Activated CD8-positive, alpha-beta memory T cell treated with anti-CD3 and anti-CD28 coated beads, Interleukin-2, amount 10 ng/mL, durations not matched to agents 7 days and 5 days (primary cell): ENCODE results near the gene TUBG1. TPM values are rescaled to one million over a fixed set of nuclear protein-coding genes. Genes with fewer than 3 reads are reported as not detected.
A peak's percentile ranks its signal among the peaks of the same experiment; 100 is the strongest.

Experiments used
- ATAC-seq: fragments of 150-1000 bp; cut with Tn5 transposase; one replicate; pipeline ENCODE4 v1.10.0; 2021; ENCODE audit warnings: moderate library complexity
- CTCF ChIA-PET: fragments of 350-600 bp; sonication (Branson Sonifier 250); formaldehyde crosslinking; loops from one replicate; lab custom pipeline; 2021; ENCODE audit warnings: antibody characterized with exemption; lab: Charles Lee
- DNase-seq: peaks from one replicate; pipeline ENCODE4 v3.0.0-alpha.2; 2020
- H3K27ac Mint-ChIP-seq: one replicate; pipeline ENCODE4 v1.8.0; 2021; ENCODE audit warnings: mild to moderate bottlenecking, mixed read lengths
- H3K27me3 Mint-ChIP-seq: one replicate; pipeline ENCODE4 v1.8.0; 2021; ENCODE audit warnings: mixed read lengths
- H3K36me3 Mint-ChIP-seq: one replicate; pipeline ENCODE4 v1.8.0; 2021; ENCODE audit warnings: mild to moderate bottlenecking, mixed read lengths
- H3K4me1 Mint-ChIP-seq: one replicate; pipeline ENCODE4 v1.8.0; 2021; ENCODE audit warnings: mixed read lengths
- H3K4me3 Mint-ChIP-seq: one replicate; pipeline ENCODE4 v1.8.0; 2021; ENCODE audit warnings: mild to moderate bottlenecking, moderate library complexity, mixed read lengths
- H3K9me3 Mint-ChIP-seq: one replicate; pipeline ENCODE4 v1.8.0; 2022; ENCODE audit warnings: low read depth, mixed read lengths
- total RNA-seq, 2 experiments: library from RNA; stranded (reverse); gene quantifications; one replicate each; pipeline ENCODE4 v1.2.3, GENCODE V29; 2021

TUBG1 gene
- 100 to 1,000 TPM in 1 of 2 experiments, 10 to 100 TPM in 1; 92.3 to 103 TPM for total RNA-seq

DNA sequence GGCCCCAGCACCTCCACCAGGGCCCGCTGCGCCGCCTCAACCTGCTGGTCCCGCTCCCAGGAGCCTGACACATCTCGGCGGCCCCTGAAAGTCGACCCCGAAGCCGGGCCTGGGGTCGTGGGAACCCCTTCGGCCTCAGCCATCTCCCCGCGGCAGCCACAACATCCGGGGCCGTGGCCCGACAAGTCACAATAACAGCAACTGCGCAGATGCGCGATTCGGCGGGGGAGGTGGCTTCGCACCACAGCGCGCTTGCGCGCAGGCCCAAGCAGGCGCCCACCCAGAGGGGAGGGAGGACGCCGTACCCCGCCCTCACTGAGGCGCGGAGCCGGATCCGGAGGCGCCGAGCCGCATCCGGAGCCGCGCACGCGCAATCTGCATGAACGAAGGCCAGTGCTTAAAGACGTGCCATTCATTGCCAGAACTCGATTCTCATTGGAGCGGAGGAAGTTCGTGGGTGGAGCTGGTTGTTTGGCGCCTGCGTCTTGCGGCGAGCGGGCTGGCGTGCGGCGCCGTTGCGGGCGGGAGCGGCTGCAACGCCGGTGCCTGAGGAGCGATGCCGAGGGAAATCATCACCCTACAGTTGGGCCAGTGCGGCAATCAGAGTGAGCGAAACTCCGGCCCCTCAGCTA, at the start of gene TUBG1, which contains the start of gene RETREG3:
Gene TUBG1 (plus strand): TSS at position 502 of the 632 bp plus-strand sequence. CDS start 55 bp downstream, at position 557.
Gene RETREG3 (minus strand): TSS at position 193 of the 632 bp plus-strand sequence. CDS start 50 bp downstream, at position 143.
- DNase-seq (peak; percentile 99), ATAC-seq (peak; percentile 92)
- CTCF ChIA-PET = interaction anchor here (1.0 to 3.4 kb wide), 12 partner anchors 9 to 215 kb away, joined by 3 to 45 read pairs (median 6); partner anchors contain the start of genes BECN1, PLEKHH3 and PSMC3IP
- Mint-ChIP-seq H3K27me3 (no peaks in the 10 kb centered on the region), H3K36me3 (peaks cover 28% of the 10 kb centered on the region), H3K9me3 (no peaks in the 10 kb centered on the region), H3K4me1 (peaks cover 47% of the 10 kb centered on the region), H3K4me3 (peak within 1 kb of the TSS; percentile 94), H3K27ac (peak within 1 kb of the TSS; percentile 92)

DNA sequence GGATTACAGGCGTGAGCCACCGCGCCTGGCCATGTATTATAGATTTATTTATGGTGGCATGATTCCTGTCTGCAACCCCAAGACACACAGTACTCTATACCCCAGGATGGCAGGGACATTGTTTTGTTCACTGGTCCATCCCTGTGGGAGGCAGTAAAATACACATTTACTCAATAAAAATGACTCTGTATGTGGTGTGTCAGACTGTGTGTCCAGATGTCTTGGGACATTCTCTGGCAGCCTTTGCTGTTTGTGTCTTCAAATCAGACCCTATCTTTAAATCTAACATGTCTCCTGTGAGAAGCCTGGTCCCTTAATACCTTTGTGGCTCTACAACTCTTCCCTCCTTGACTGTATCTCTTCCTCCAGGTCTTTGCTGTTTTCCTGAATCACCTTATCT, 49.2 kb upstream of the TUBG1 start:
- Mint-ChIP-seq H3K4me1 (peaks cover 46% of the 10 kb centered on the region), H3K27me3 (no peaks in the 10 kb centered on the region), H3K9me3 (no peaks in the 10 kb centered on the region), H3K27ac (peak overlapping the region; percentile 65), H3K4me3 (no peak overlapping the region), H3K36me3 (peaks cover 12% of the 10 kb centered on the region)
- no peak for ATAC-seq
- DNase-seq = no peak
- CTCF ChIA-PET = no interaction called here

DNA sequence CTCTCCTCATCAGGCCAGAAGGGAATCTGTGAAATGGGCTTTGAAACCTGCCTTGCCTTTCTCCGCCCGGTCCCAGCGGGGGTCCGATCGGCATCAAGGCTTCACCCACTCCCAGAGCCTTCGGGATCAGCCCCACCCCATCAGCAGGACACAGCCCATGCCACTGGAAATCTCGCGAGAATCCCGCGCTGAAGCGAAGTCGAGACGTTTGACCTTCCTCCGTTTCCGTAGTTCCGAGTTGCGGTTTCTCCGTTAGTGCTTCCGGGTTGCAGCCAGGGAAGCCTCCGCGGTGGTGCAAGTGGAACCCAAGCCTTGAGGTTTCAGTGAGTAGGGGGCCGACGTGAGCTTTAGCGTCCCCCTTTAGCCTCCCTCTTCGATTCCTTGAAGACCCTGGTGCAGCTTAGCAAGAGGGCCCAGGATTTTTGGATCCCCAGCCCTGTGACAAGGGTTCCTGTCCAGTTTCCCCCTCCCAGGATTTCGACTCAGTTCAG, 47.5 kb upstream of the TUBG1 start, which contains the start of gene COASY:
Gene COASY (plus strand): TSS at position 252 of the 491 bp plus-strand sequence. CDS start 475 bp downstream, outside the sequence.
- ATAC-seq = peak; percentile 80
- H3K36me3 Mint-ChIP-seq = peaks cover 16% of the 10 kb centered on the region
- no peaks in the 10 kb centered on the region for H3K9me3 Mint-ChIP-seq
- peak within 1 kb of the TSS; percentile 88 for H3K4me3 Mint-ChIP-seq
- CTCF ChIA-PET = interaction anchor here (1.3 to 6.7 kb wide), 2 partner anchors 15 to 32 kb away, joined by 4 to 62 read pairs; partner anchors contain the start of gene PSMC3IP
- peak within 1 kb of the TSS; percentile 99 for H3K27ac Mint-ChIP-seq
- H3K4me1 Mint-ChIP-seq = peaks cover 52% of the 10 kb centered on the region
- peak; percentile 97 for DNase-seq
- H3K27me3 Mint-ChIP-seq = no peaks in the 10 kb centered on the region

DNA sequence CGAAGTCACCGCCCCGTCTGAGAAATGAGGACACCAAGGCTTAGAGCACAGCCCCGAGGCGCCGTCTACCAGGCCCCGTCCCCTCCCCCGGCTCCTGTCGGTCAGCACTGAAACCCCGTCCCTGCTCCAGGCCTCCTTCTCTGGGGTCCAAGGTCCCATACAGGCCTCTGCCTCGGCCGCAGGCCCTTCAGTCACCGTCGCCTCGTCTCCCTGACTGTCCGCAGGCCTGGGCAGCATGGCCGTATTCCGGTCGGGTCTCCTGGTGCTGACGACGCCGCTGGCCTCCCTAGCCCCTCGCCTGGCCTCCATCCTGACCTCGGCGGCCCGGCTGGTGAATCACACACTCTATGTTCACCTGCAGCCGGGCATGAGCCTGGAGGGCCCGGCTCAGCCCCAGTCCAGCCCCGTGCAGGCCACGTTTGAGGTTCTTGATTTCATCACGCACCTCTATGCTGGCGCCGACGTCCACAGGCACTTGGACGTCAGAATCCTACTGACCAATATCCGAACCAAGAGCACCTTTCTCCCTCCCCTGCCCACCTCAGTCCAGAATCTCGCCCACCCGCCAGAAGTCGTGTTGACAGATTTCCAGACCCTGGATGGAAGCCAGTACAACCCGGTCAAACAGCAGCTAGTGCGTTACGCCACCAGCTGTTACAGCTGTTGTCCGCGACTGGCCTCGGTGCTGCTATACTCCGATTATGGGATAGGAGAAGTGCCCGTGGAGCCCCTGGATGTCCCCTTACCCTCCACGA, 46.9 kb upstream of the TUBG1 start:
- Mint-ChIP-seq H3K4me3 (peak overlapping the region; percentile 88), H3K4me1 (peaks cover 51% of the 10 kb centered on the region), H3K27me3 (no peaks in the 10 kb centered on the region), H3K27ac (peak overlapping the region; percentile 99), H3K9me3 (no peaks in the 10 kb centered on the region), H3K36me3 (peaks cover 18% of the 10 kb centered on the region)
- CTCF ChIA-PET = interaction anchor here (0.9 to 6.7 kb wide), 4 partner anchors 15 to 33 kb away, joined by 3 to 62 read pairs (median 4); partner anchors contain the start of genes NAGLU and PSMC3IP
- peak; percentile 11 for ATAC-seq
- DNase-seq = no peak

DNA sequence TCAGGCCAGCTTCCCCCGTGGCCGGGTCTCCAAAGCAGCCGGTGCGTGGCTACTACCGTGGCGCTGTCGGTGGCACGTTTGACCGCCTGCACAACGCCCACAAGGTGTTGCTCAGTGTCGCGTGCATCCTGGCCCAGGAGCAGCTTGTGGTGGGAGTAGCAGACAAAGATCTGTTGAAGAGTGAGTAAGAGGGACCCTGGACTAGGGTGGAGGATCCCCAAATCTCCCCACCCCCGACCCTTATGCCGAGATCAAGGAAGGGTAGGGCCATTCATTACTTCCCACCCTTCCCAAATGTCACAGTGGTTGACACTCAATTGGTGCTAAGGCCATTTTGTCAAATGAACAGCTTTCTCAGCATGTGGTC, 46.4 kb upstream of the TUBG1 start:
- H3K27me3 Mint-ChIP-seq = no peaks in the 10 kb centered on the region
- H3K27ac Mint-ChIP-seq = peak overlapping the region; percentile 99
- CTCF ChIA-PET = interaction anchor here (0.9 to 6.7 kb wide), 3 partner anchors 14 to 27 kb away, joined by 3 to 62 read pairs (median 4); partner anchors contain the start of genes NAGLU and PSMC3IP
- DNase-seq (no peak), ATAC-seq (no peak)
- H3K4me3 Mint-ChIP-seq = peak overlapping the region; percentile 88
- H3K4me1 Mint-ChIP-seq = peaks cover 55% of the 10 kb centered on the region
- H3K9me3 Mint-ChIP-seq = no peaks in the 10 kb centered on the region
- H3K36me3 Mint-ChIP-seq = peaks cover 21% of the 10 kb centered on the region

DNA sequence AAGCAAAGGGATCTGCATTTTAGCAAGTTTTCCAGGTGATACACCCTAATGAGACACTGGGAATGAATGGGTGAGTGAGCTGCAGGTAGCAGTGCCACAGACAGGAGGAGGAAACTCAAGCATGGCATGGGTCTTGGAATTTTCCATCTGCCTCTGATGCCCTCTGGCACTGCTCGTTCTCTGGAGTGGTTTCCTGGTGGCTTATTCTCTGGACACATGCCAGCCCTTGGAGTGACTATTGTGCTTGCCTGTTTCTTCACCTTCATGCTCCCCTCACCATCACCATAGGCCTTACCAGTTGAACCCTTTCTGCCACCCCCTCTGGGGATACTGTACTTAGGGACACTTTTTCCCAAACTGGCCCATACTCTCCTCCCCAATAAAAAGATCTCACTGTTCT, 45.9 kb upstream of the TUBG1 start:
- Mint-ChIP-seq H3K9me3 (no peaks in the 10 kb centered on the region), H3K27ac (peak overlapping the region; percentile 99), H3K4me1 (peaks cover 58% of the 10 kb centered on the region), H3K4me3 (peak overlapping the region; percentile 88), H3K27me3 (no peaks in the 10 kb centered on the region), H3K36me3 (peaks cover 21% of the 10 kb centered on the region)
- ATAC-seq (no peak), DNase-seq (no peak)
- CTCF ChIA-PET = interaction anchor here (0.9 to 6.7 kb wide), 3 partner anchors 14 to 27 kb away, joined by 3 to 62 read pairs (median 4); partner anchors contain the start of genes NAGLU and PSMC3IP

DNA sequence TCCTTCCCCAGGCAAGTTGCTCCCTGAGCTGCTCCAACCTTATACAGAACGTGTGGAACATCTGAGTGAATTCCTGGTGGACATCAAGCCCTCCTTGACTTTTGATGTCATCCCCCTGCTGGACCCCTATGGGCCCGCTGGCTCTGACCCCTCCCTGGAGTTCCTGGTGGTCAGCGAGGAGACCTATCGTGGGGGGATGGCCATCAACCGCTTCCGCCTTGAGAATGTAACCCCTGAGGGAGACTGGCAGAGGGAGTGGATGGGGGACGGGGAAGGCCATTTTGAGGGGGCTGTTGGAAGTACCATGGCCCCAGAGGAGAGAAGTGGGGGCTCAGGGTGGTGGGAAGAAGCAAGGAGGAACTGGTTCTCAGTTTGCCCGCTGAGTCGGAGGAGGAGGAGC, 45.5 kb upstream of the TUBG1 start:
- ATAC-seq (no peak), DNase-seq (no peak)
- H3K27ac Mint-ChIP-seq = peak overlapping the region; percentile 99
- CTCF ChIA-PET = interaction anchor here (1.5 to 6.7 kb wide), 2 partner anchors 13 to 28 kb away, joined by 4 to 62 read pairs; partner anchors contain the start of genes NAGLU and PSMC3IP
- H3K27me3 Mint-ChIP-seq = no peaks in the 10 kb centered on the region
- H3K4me3 Mint-ChIP-seq = peak overlapping the region; percentile 88
- peaks cover 62% of the 10 kb centered on the region for H3K4me1 Mint-ChIP-seq
- peaks cover 24% of the 10 kb centered on the region for H3K36me3 Mint-ChIP-seq
- H3K9me3 Mint-ChIP-seq = no peaks in the 10 kb centered on the region

DNA sequence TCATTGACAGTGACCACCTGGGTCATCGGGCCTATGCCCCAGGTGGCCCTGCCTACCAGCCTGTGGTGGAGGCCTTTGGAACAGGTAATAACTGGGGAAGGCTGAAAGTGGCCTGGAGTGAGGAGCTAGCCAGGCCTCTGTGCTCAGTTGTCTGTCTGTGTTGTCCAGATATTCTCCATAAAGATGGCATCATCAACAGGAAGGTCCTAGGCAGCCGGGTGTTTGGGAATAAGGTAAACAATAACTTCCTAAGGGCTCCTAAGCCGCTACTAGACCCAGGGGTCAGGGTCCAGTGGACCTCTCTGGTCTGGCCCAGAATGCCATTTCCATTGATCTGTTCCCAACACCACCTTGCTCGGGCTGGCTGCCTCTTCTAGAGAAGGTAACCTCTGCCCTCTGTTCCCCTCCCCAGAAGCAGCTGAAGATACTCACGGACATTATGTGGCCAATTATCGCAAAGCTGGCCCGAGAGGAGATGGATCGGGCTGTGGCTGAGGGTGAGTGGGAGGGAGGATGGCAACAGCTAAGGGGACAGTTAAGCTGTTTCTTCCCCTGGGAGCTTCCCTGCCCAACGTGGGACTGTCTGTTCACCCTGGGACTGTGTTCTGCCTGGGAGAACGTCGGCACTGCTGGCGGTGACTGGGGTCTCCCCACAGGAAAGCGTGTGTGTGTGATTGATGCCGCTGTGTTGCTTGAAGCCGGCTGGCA, 44.5 kb upstream of the TUBG1 start:
- H3K27ac Mint-ChIP-seq = no peak overlapping the region
- H3K4me1 Mint-ChIP-seq = peaks cover 69% of the 10 kb centered on the region
- DNase-seq (no peak), ATAC-seq (no peak)
- no peak overlapping the region for H3K4me3 Mint-ChIP-seq
- H3K27me3 Mint-ChIP-seq = no peaks in the 10 kb centered on the region
- peaks cover 34% of the 10 kb centered on the region for H3K36me3 Mint-ChIP-seq
- CTCF ChIA-PET = interaction anchor here (0.5 to 6.7 kb wide), 3 partner anchors 12 to 297 kb away, joined by 3 to 62 read pairs (median 6); partner anchors contain the start of genes NAGLU and PSMC3IP
- no peaks in the 10 kb centered on the region for H3K9me3 Mint-ChIP-seq

DNA sequence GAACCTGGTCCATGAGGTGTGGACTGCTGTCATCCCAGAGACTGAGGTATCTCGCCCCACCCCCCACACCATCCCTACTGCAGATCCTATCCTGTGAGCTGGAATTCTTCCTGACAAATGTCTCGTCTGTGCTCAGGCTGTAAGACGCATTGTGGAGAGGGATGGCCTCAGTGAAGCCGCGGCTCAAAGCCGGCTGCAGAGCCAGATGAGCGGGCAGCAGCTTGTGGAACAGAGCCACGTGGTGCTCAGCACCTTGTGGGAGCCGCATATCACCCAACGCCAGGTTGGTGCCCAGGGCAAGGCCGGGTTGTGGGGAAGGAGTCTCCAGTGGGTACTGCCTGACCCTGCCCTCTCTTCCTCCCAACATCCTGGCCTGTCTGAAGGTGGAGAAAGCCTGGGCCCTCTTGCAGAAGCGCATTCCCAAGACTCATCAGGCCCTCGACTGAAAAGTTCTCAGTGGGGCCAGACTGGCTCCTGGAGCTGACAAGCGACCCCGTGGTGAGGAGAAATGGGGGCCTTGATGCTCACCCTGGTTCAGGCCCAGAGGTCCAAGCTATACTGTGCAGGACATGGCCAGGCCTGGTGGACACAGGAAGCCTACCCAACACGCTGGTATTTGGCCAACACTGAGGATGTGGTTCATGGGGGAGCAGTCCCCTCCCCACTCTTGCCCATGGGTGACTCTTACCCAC, 43.8 kb upstream of the TUBG1 start:
- DNase-seq (no peak), ATAC-seq (no peak)
- H3K36me3 Mint-ChIP-seq = peaks cover 37% of the 10 kb centered on the region
- CTCF ChIA-PET = interaction anchor here (0.5 to 6.7 kb wide), 4 partner anchors 11 to 298 kb away, joined by 3 to 62 read pairs (median 10); partner anchors contain the start of genes NAGLU and PSMC3IP
- H3K27me3 Mint-ChIP-seq = no peaks in the 10 kb centered on the region
- H3K27ac Mint-ChIP-seq = peak overlapping the region; percentile 94
- H3K4me3 Mint-ChIP-seq = peak overlapping the region; percentile 94
- H3K4me1 Mint-ChIP-seq = peaks cover 70% of the 10 kb centered on the region
- H3K9me3 Mint-ChIP-seq = no peaks in the 10 kb centered on the region

DNA sequence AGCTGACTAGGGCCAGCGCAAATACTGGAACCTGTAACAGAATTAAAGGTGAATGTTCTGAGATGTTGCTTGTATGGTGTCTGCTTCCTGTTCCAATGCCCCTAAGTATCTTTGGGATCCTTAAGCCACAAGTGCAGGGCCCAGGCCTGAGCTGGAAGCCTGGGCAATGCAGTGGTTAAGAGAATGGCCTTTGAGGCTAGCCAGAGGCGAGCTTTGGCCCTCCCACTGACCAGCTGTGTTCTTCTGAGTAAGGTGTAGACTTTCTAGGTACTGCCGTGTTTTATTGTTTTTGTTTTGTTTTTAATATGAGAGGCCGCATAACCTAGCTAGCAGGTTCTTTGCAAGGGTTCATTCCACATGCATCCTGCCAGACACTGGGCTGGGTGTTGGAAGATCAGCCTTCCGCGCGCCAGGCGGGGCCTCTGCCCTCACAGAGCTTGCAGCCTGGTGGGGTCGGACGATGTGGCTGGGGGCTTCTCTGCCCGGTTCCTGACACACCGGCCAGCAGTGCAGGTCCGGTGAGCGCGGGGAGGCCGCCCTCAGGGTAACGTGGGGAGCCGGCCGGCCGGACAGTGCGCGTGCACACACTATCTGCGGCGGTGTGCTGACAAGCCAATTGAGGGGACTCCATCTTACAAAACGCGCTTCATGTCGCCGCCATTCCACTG, 43.1 kb upstream of the TUBG1 start:
- H3K9me3 Mint-ChIP-seq = no peaks in the 10 kb centered on the region
- H3K36me3 Mint-ChIP-seq = peaks cover 43% of the 10 kb centered on the region
- peak overlapping the region; percentile 94 for H3K27ac Mint-ChIP-seq
- H3K4me3 Mint-ChIP-seq = peak overlapping the region; percentile 94
- H3K27me3 Mint-ChIP-seq = no peaks in the 10 kb centered on the region
- no peak for ATAC-seq
- DNase-seq = no peak
- H3K4me1 Mint-ChIP-seq = peaks cover 69% of the 10 kb centered on the region
- CTCF ChIA-PET = interaction anchor here (1.6 to 6.7 kb wide), 4 partner anchors 11 to 30 kb away, joined by 3 to 62 read pairs (median 10); partner anchors contain the start of genes NAGLU and PSMC3IP

DNA sequence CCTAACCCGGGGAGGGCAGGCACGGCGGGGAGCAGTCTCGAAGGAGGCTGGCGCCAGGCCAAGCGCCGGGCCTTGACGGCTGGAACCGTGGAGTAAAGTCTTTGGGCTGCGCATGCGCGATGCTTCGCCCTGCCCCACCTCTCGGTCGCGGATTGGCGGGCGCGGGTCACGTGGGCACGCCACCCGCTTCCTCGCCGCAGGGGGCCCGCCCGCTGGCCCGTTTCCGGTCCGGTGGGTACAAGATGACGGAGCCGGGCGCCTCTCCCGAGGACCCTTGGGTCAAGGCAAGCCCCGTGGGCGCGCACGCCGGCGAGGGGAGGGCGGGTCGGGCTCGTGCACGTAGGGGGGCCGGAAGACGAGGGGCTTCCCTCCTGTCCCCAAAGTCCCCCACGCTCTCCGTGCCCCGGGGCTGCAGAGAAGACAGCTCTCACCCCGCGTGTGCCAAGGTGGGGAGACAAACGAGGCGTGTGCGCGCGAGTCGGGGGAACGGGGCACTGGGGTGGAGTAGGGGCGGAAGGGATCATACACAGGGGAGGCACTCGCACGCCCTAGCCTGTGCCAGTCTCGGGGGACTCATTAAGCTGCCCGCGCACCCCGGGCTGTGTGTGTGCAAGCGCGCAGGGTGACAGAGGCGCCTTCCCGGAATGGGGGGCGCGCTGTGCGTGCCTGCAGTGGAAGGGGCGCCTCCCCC, 42.5 kb upstream of the TUBG1 start, which contains the start of gene MLX:
Gene MLX (plus strand): TSS at position 218 of the 691 bp plus-strand sequence. CDS start 25 bp downstream, at position 243.
- Mint-ChIP-seq H3K36me3 (peaks cover 48% of the 10 kb centered on the region), H3K9me3 (no peaks in the 10 kb centered on the region), H3K4me3 (peak within 1 kb of the TSS; percentile 94), H3K4me1 (peaks cover 62% of the 10 kb centered on the region), H3K27me3 (no peaks in the 10 kb centered on the region), H3K27ac (peak within 1 kb of the TSS; percentile 94)
- CTCF ChIA-PET = interaction anchor here (1.0 to 6.7 kb wide), 5 partner anchors 10 to 362 kb away, joined by 3 to 62 read pairs (median 5); partner anchors contain the start of gene PSMC3IP
- peak; percentile 94 for DNase-seq
- peak; percentile 78 for ATAC-seq
